Measurements from ENCODE around the gene TMEM14A.

The TMEM14A gene

GRCh38 chr6:52734072-52734471 is 63.2 kb downstream of the TMEM14A start:
- DNase-seq (ENCODE audit: low read depth, low spot score): no peak

- no peak for DNase-seq (ENCODE audit: low read depth, low spot score)
These were observed 64.2 kb downstream of the TMEM14A start for GRCh38 chr6:52735071-52735470.

- no peak for DNase-seq (ENCODE audit: low read depth, low spot score)
These were observed 65.2 kb downstream of the TMEM14A start for GRCh38 chr6:52736145-52736544.
